WTC11 (cell line): ENCODE results near the gene LCMT2. TPM values are rescaled to one million over a fixed set of nuclear protein-coding genes. Genes with fewer than 3 reads are reported as not detected.

Experiments
- ATAC-seq: fragments of 200-7000 bp; cut with Tn5 transposase; 2 replicates; pipeline ENCODE4 v1.10.0; 2021; ENCODE audit warnings: mild to moderate bottlenecking, moderate library complexity
- CTCF ChIA-PET: fragments of 300-600 bp; sonication (Branson Sonifier 250); formaldehyde crosslinking; loops from one replicate; lab custom pipeline; 2021; ENCODE audit warnings: antibody characterized with exemption; lab: Charles Lee
- POLR2A ChIA-PET: fragments of 350-600 bp; sonication (Branson Sonifier 250); formaldehyde crosslinking; loops from one replicate; lab custom pipeline; 2021; ENCODE audit warnings: antibody characterized with exemption; lab: Charles Lee
- DNase-seq: peaks from one replicate; pipeline ENCODE4 v3.0.0; 2021; ENCODE audit warnings: low spot score
- H3K27ac Mint-ChIP-seq: 2 replicates; pipeline ENCODE4 v1.8.0; 2021; ENCODE audit warnings: mixed read lengths
- H3K27me3 Mint-ChIP-seq: 2 replicates; pipeline ENCODE4 v1.8.0; 2021; ENCODE audit warnings: low read depth, mild to moderate bottlenecking, moderate library complexity, mixed read lengths
- H3K36me3 Mint-ChIP-seq: 2 replicates; pipeline ENCODE4 v1.8.0; 2021; ENCODE audit warnings: mixed read lengths
- H3K4me1 Mint-ChIP-seq: 2 replicates; pipeline ENCODE4 v1.8.0; 2022; ENCODE audit warnings: mixed read lengths
- H3K4me3 Mint-ChIP-seq: 2 replicates; pipeline ENCODE4 v1.8.0; 2021; ENCODE audit warnings: mild to moderate bottlenecking, moderate library complexity, mixed read lengths
- H3K9me3 Mint-ChIP-seq: 2 replicates; pipeline ENCODE4 v1.8.0; 2021; ENCODE audit warnings: mixed read lengths
- ATF1 ChIP-seq: sonication (generic); formaldehyde crosslinking; IDR thresholded peaks from 2 replicates; pipeline ENCODE4 v1.8.1; 2023; ENCODE audit warnings: mild to moderate bottlenecking, moderate library complexity, missing genetic modification reagents
- FOXJ3 ChIP-seq: sonication (generic); formaldehyde crosslinking; IDR thresholded peaks from 2 replicates; pipeline ENCODE4 v1.9.0; 2021; ENCODE audit warnings: missing genetic modification reagents, mild to moderate bottlenecking, borderline replicate concordance
- NFATC4 ChIP-seq: fragments of 250-450 bp; sonication (Bioruptor Pico); IDR thresholded peaks from 2 replicates; pipeline ENCODE4 v1.9.0; 2021; ENCODE audit warnings: mild to moderate bottlenecking
- ZBTB21 ChIP-seq: sonication (generic); formaldehyde crosslinking; IDR thresholded peaks from 2 replicates; pipeline ENCODE4 v1.8.1; 2023; ENCODE audit warnings: mild to moderate bottlenecking, missing genetic modification reagents, borderline replicate concordance
- ZNF396 ChIP-seq: fragments of 250-450 bp; sonication (Bioruptor Pico); IDR thresholded peaks from 2 replicates; pipeline ENCODE4 v1.8.0; 2021; ENCODE audit warnings: mild to moderate bottlenecking, moderate library complexity, borderline replicate concordance
- ZNF416 ChIP-seq: fragments of 250-450 bp; sonication (Bioruptor Pico); IDR thresholded peaks from 2 replicates; pipeline ENCODE4 v1.9.0; 2021; ENCODE audit warnings: mild to moderate bottlenecking, inconsistent platforms
- total RNA-seq: library from RNA; stranded (reverse); gene quantifications from 3 replicates; pipeline ENCODE4 v1.2.3, GENCODE V29; 2021
- TF ChIP-seq, protein P1 (sequence below): sonication (generic); formaldehyde crosslinking; IDR thresholded peaks from 2 replicates; pipeline ENCODE4 v1.8.0; 2022; ENCODE audit warnings: mild to moderate bottlenecking, missing genetic modification reagents

LCMT2 gene
- total RNA-seq, 1 experiment from 2014 or later: 7.6 TPM

DNA sequence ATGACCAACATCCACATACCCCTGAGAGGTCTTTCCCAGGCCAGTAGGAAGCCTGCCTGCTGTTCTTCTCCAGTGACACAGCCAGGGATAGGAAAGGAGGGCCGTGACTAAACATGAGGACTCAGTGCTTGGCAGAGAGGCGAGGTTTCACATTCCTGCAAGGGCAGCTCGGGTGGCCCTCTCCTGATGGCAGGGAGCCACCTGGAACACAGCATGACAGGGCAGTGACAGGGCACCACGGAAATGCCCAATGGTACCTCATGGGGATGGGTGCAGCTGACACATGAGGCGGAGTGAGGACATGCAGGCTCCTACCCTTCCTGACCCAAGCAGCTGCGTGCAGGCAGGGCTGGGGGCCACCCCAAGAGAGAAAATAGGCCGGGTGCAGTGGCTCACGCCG is 56.2 kb downstream of the LCMT2 start:
- Mint-ChIP-seq H3K9me3 (peaks cover 3% of the 10 kb centered on the region; the same call in 1 of the 2 replicates), H3K27ac (no peak overlapping the region), H3K27me3 (peaks cover 3% of the 10 kb centered on the region; the same call in 1 of the 2 replicates), H3K4me3 (no peak overlapping the region), H3K4me1 (no peaks in the 10 kb centered on the region), H3K36me3 (no peaks in the 10 kb centered on the region)
- POLR2A ChIA-PET: no interaction called here
- no peak for DNase-seq
- ATAC-seq: no peak
- TF ChIP-seq ATF1: no peak
- TF ChIP-seq, protein P1, sequence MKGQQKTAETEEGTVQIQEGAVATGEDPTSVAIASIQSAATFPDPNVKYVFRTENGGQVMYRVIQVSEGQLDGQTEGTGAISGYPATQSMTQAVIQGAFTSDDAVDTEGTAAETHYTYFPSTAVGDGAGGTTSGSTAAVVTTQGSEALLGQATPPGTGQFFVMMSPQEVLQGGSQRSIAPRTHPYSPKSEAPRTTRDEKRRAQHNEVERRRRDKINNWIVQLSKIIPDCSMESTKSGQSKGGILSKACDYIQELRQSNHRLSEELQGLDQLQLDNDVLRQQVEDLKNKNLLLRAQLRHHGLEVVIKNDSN (CRISPR knock-in tag): no peak
- no peak for TF ChIP-seq ZBTB21
- no peak for TF ChIP-seq ZNF396
- TF ChIP-seq FOXJ3: no peak
- no peak for TF ChIP-seq ZNF416 (CRISPR knock-in tag)
- TF ChIP-seq NFATC4 (CRISPR knock-in tag): no peak
- CTCF ChIA-PET: interaction anchor here (1.0 to 1.9 kb wide), 4 partner anchors 49 to 70 kb away, joined by 3 to 5 read pairs (median 5); no protein-coding TSS in a partner anchor

Other genes starting within 250 kb of the LCMT2 start
- gene UBR1, start 224.5 kb downstream of the LCMT2 start, total RNA-seq: 17.2 to 18.9 TPM (median 17.9 TPM) in 3 replicates
- gene TMEM62, start 197.0 kb downstream of the LCMT2 start, total RNA-seq: 4.6 to 5.6 TPM (median 5.0 TPM) in 3 replicates
- gene CCNDBP1, start 145.2 kb downstream of the LCMT2 start, total RNA-seq: 19.1 to 22.0 TPM (median 20.4 TPM) in 3 replicates
- gene EPB42, start 109.6 kb downstream of the LCMT2 start, total RNA-seq: not detected in 3 replicates
- not detected in 3 replicates for gene TGM5, start 63.6 kb downstream of the LCMT2 start, total RNA-seq
- not detected in 3 replicates for gene TGM7, start 28.3 kb downstream of the LCMT2 start, total RNA-seq
- 39.7 to 41.7 TPM (median 41.6 TPM) in 3 replicates for gene ZSCAN29, start 40.5 kb upstream of the LCMT2 start, total RNA-seq
- 22.5 to 28.5 TPM (median 25.4 TPM) in 3 replicates for gene TUBGCP4, start 40.5 kb upstream of the LCMT2 start, total RNA-seq
- gene TP53BP1, start 162.6 kb upstream of the LCMT2 start, total RNA-seq: 52.8 to 67.1 TPM (median 54.9 TPM) in 3 replicates
- gene MAP1A, start 187.0 kb upstream of the LCMT2 start, total RNA-seq: 1.1 to 2.2 TPM (median 1.1 TPM) in 3 replicates